Measurements from ENCODE around the gene RNF39. TPM values are rescaled to one million over a fixed set of nuclear protein-coding genes. Genes with fewer than 3 reads are reported as not detected.
"Not testable (repeated sequence)": the region's sequence is repeated elsewhere in the genome, so short reads cannot be mapped to it uniquely, and the experiment has no call there.

RNF39 gene
- not detected in 2 replicates for total RNA-seq (2014; rRNA removed; shearing (Covaris generic))
- not detected in 2 replicates for polyA plus RNA-seq (2015; cell fraction: cytosol; rRNA removed)
- not detected in 2 replicates for polyA plus RNA-seq (2015; cell fraction: nucleus; rRNA removed)

GRCh38 chr6:30075094-30075789 is at the start of gene RNF39:
Gene RNF39, minus strand, starts transcription at chr6:30075769. Its CDS starts 184 bp downstream, at chr6:30075585.
- in situ Hi-C loops (cut with HindIII; ENCODE audit: low pct_unique_long_range_greater_than_20kb, low sequenced_read_pairs), result no loop called here
- DNase-seq (ENCODE audit: low read depth, low spot score), result no peak

- in situ Hi-C loops (cut with HindIII; ENCODE audit: low pct_unique_long_range_greater_than_20kb, low sequenced_read_pairs), result no loop called here
- DNase-seq (ENCODE audit: low read depth, low spot score), result no peak
Measured at GRCh38 chr6:30122515-30122914, 46.9 kb upstream of the RNF39 start.

- in situ Hi-C loops (cut with HindIII; ENCODE audit: low pct_unique_long_range_greater_than_20kb, low sequenced_read_pairs), result no loop called here
- no peak for DNase-seq (ENCODE audit: low read depth, low spot score)
Measured at GRCh38 chr6:30121446-30122366, 46.1 kb upstream of the RNF39 start.

- DNase-seq (ENCODE audit: low read depth, low spot score); in situ Hi-C loops (cut with HindIII; ENCODE audit: low pct_unique_long_range_greater_than_20kb, low sequenced_read_pairs): not testable (repeated sequence)
Measured at GRCh38 chr6:30118691-30119090, 43.1 kb upstream of the RNF39 start.

- in situ Hi-C loops (cut with HindIII; ENCODE audit: low pct_unique_long_range_greater_than_20kb, low sequenced_read_pairs), result no loop called here
- no peak for DNase-seq (ENCODE audit: low read depth, low spot score)
Measured at GRCh38 chr6:30116724-30117123, 41.2 kb upstream of the RNF39 start.

GRCh38 chr6:30113841-30114240 is 38.3 kb upstream of the RNF39 start:
- in situ Hi-C loops (cut with HindIII; ENCODE audit: low pct_unique_long_range_greater_than_20kb, low sequenced_read_pairs), result no loop called here
- DNase-seq (ENCODE audit: low read depth, low spot score), result no peak

- DNase-seq (ENCODE audit: low read depth, low spot score), result no peak
- in situ Hi-C loops (cut with HindIII; ENCODE audit: low pct_unique_long_range_greater_than_20kb, low sequenced_read_pairs), result no loop called here
Measured at GRCh38 chr6:30113003-30113759, 37.6 kb upstream of the RNF39 start, which contains the start of gene TRIM31. Gene TRIM31, minus strand, starts transcription at chr6:30113090. Its CDS starts 285 bp downstream, at chr6:30112805.

- in situ Hi-C loops (cut with HindIII; ENCODE audit: low pct_unique_long_range_greater_than_20kb, low sequenced_read_pairs), result no loop called here
Measured at GRCh38 chr6:30112402-30112994, 36.9 kb upstream of the RNF39 start.

GRCh38 chr6:30111266-30111856 is 35.8 kb upstream of the RNF39 start:
- DNase-seq (ENCODE audit: low read depth, low spot score), result no peak
- in situ Hi-C loops (cut with HindIII; ENCODE audit: low pct_unique_long_range_greater_than_20kb, low sequenced_read_pairs), result no loop called here

More at GRCh38 chr6:30112402-30112994, 36.9 kb upstream of the RNF39 start:
- DNase-seq (ENCODE audit: low read depth, low spot score), result no peak

GRCh38 chr6:30104661-30105060 is 29.1 kb upstream of the RNF39 start:
- DNase-seq (ENCODE audit: low read depth, low spot score), result no peak
- in situ Hi-C loops (cut with HindIII; ENCODE audit: low pct_unique_long_range_greater_than_20kb, low sequenced_read_pairs), result no loop called here

- DNase-seq (ENCODE audit: low read depth, low spot score), result no peak
- in situ Hi-C loops (cut with HindIII; ENCODE audit: low pct_unique_long_range_greater_than_20kb, low sequenced_read_pairs), result no loop called here
Measured at GRCh38 chr6:30103872-30104179, 28.3 kb upstream of the RNF39 start.

GRCh38 chr6:30102970-30103871 is 27.7 kb upstream of the RNF39 start:
- in situ Hi-C loops (cut with HindIII; ENCODE audit: low pct_unique_long_range_greater_than_20kb, low sequenced_read_pairs), result no loop called here

GRCh38 chr6:30102414-30102969 is 26.9 kb upstream of the RNF39 start:
- in situ Hi-C loops (cut with HindIII; ENCODE audit: low pct_unique_long_range_greater_than_20kb, low sequenced_read_pairs), result no loop called here
- DNase-seq (ENCODE audit: low read depth, low spot score), result no peak

More at GRCh38 chr6:30102970-30103871, 27.7 kb upstream of the RNF39 start:
- DNase-seq (ENCODE audit: low read depth, low spot score), result peak; percentile 90

GRCh38 chr6:30101444-30102413 is 26.2 kb upstream of the RNF39 start:
- DNase-seq (ENCODE audit: low read depth, low spot score), result peak; percentile 89
- in situ Hi-C loops (cut with HindIII; ENCODE audit: low pct_unique_long_range_greater_than_20kb, low sequenced_read_pairs), result no loop called here

All from SK-MEL-5 (cell line).